Keratinocyte (primary cell): Measurements from ENCODE around the gene SHISA9.

Experiments
- EZH2 ChIP-seq: IDR thresholded peaks from one replicate; pipeline ENCODE4 v1.6.1; 2012; ENCODE audit warnings: inconsistent platforms, mild to moderate bottlenecking, low read length, moderate library complexity
- TF ChIP-seq, protein P1 (sequence below), 3 experiments: IDR thresholded peaks in 1 of 3; conservative IDR thresholded peaks in 1 of 3; optimal IDR thresholded peaks in 1 of 3; 2 replicates in 2 of 3; 3 replicates in 1 of 3; pipeline versions ENCODE3 to v1.5.1; 2011; ENCODE audit warnings: low read length in 3 of 3, mild to moderate bottlenecking in 3 of 3, moderate library complexity in 2 of 3, control low read depth in 1 of 3, inconsistent platforms in 1 of 3; ENCODE audit not compliant: insufficient read depth in 2 of 3; ENCODE audit errors: extremely low read depth in 1 of 3

DNA sequence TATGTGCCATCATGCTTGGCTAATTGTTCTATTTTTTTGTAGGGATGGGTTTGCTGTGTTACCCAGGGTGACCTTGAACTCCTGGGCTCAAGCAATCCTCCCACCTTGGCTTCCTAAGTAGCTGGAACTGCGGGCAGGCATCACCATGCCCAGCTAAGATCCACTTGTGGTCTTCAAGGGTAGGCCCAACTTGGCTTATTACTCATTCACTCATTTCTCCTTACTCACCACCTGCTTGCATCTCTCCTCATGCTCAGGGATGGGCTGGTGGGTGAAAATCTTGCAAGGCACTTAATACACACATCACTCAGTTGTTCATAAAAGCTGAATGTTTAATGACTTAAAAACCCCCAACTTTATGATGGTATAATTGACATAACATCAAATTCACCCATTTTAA is 207.8 kb downstream of the SHISA9 start:
- TF ChIP-seq, protein P1, sequence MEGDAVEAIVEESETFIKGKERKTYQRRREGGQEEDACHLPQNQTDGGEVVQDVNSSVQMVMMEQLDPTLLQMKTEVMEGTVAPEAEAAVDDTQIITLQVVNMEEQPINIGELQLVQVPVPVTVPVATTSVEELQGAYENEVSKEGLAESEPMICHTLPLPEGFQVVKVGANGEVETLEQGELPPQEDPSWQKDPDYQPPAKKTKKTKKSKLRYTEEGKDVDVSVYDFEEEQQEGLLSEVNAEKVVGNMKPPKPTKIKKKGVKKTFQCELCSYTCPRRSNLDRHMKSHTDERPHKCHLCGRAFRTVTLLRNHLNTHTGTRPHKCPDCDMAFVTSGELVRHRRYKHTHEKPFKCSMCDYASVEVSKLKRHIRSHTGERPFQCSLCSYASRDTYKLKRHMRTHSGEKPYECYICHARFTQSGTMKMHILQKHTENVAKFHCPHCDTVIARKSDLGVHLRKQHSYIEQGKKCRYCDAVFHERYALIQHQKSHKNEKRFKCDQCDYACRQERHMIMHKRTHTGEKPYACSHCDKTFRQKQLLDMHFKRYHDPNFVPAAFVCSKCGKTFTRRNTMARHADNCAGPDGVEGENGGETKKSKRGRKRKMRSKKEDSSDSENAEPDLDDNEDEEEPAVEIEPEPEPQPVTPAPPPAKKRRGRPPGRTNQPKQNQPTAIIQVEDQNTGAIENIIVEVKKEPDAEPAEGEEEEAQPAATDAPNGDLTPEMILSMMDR (optimal IDR thresholded peaks at IDR 0.05 in 1 of 3, IDR thresholded peaks at IDR 0.05 in 1 of 3, conservative IDR thresholded peaks at IDR 0.05 in 1 of 3; ENCODE audit: extremely low read depth in 1 of 3, insufficient read depth in 2 of 3, low read length in 3 of 3), result no peak
- no peak for TF ChIP-seq EZH2
